Measurements from ENCODE around the gene BSPRY. TPM values are rescaled to one million over a fixed set of nuclear protein-coding genes. Genes with fewer than 3 reads are reported as not detected.

Gene BSPRY
- total RNA-seq, 2 donors from 2014 or later = 0.48 to 3.8 TPM

- Histone ChIP-seq H3K36me3 (no peaks in the 10 kb centered on the region), H3K27me3 (no peaks in the 10 kb centered on the region), H3K27ac (no peak overlapping the region), H3K4me1 (no peaks in the 10 kb centered on the region), H3K9me3 (no peaks in the 10 kb centered on the region), H3K4me3 (no peak overlapping the region)
- DNase-seq (ENCODE audit: low spot score) = no peak
- TF ChIP-seq CTCF (IDR thresholded peaks at IDR 0.05) = no peak
Observed at GRCh38 chr9:113307396-113307975, 41.9 kb upstream of the BSPRY start.

- Histone ChIP-seq H3K9me3 (no peaks in the 10 kb centered on the region), H3K27me3 (no peaks in the 10 kb centered on the region), H3K4me1 (no peaks in the 10 kb centered on the region), H3K4me3 (no peak overlapping the region), H3K27ac (no peak overlapping the region), H3K36me3 (no peaks in the 10 kb centered on the region)
- no peak for DNase-seq (ENCODE audit: low spot score)
- peak; percentile 26 to 72 for TF ChIP-seq CTCF (IDR thresholded peaks at IDR 0.05)
Observed at GRCh38 chr9:113309204-113309813, 40.0 kb upstream of the BSPRY start.

- Histone ChIP-seq H3K4me1 (no peaks in the 10 kb centered on the region), H3K4me3 (no peak overlapping the region), H3K9me3 (no peaks in the 10 kb centered on the region), H3K27ac (no peak overlapping the region), H3K36me3 (no peaks in the 10 kb centered on the region), H3K27me3 (no peaks in the 10 kb centered on the region)
- no peak for TF ChIP-seq CTCF (IDR thresholded peaks at IDR 0.05)
- DNase-seq (ENCODE audit: low spot score) = no peak
Observed at GRCh38 chr9:113310538-113310937, 38.8 kb upstream of the BSPRY start.

- TF ChIP-seq CTCF (IDR thresholded peaks at IDR 0.05) = no peak
- H3K4me1 ChIP-seq = no peaks in the 10 kb centered on the region
- H3K27me3 ChIP-seq = no peaks in the 10 kb centered on the region
- no peak overlapping the region for H3K4me3 ChIP-seq
- no peak for DNase-seq (ENCODE audit: low spot score)
- no peaks in the 10 kb centered on the region for H3K9me3 ChIP-seq
- H3K27ac ChIP-seq = no peak overlapping the region
- no peaks in the 10 kb centered on the region for H3K36me3 ChIP-seq
Observed at GRCh38 chr9:113311961-113312360, 37.4 kb upstream of the BSPRY start.

GRCh38 chr9:113313261-113313660 lies 36.1 kb upstream of the BSPRY start:
- TF ChIP-seq CTCF (IDR thresholded peaks at IDR 0.05) = no peak

GRCh38 chr9:113315231-113315630 lies 34.1 kb upstream of the BSPRY start:
- Histone ChIP-seq H3K36me3 (no peaks in the 10 kb centered on the region), H3K9me3 (no peaks in the 10 kb centered on the region), H3K27me3 (no peaks in the 10 kb centered on the region), H3K4me1 (no peaks in the 10 kb centered on the region), H3K4me3 (no peak overlapping the region), H3K27ac (no peak overlapping the region)
- DNase-seq (ENCODE audit: low spot score) = no peak
- no peak for TF ChIP-seq CTCF (IDR thresholded peaks at IDR 0.05)

More at GRCh38 chr9:113313261-113313660, 36.1 kb upstream of the BSPRY start:
- no peaks in the 10 kb centered on the region for H3K36me3 ChIP-seq
- H3K4me3 ChIP-seq = no peak overlapping the region
- no peaks in the 10 kb centered on the region for H3K4me1 ChIP-seq
- H3K27me3 ChIP-seq = no peaks in the 10 kb centered on the region
- no peaks in the 10 kb centered on the region for H3K9me3 ChIP-seq
- H3K27ac ChIP-seq = no peak overlapping the region
- DNase-seq (ENCODE audit: low spot score) = no peak

All from right atrium auricular region (tissue), 2 donors.